ENCODE measurements around the gene MMRN2. TPM values are rescaled to one million over a fixed set of nuclear protein-coding genes. Genes with fewer than 3 reads are reported as not detected.
A peak's percentile ranks its signal among the peaks of the same experiment; 100 is the strongest.
"Not testable (repeated sequence)": the region's sequence is repeated elsewhere in the genome, so short reads cannot be mapped to it uniquely, and the experiment has no call there.

Gene MMRN2
- polyA plus RNA-seq, 12 donors: 17.1 to 23.0 (median 19.4) TPM; not detected in 1

DNA sequence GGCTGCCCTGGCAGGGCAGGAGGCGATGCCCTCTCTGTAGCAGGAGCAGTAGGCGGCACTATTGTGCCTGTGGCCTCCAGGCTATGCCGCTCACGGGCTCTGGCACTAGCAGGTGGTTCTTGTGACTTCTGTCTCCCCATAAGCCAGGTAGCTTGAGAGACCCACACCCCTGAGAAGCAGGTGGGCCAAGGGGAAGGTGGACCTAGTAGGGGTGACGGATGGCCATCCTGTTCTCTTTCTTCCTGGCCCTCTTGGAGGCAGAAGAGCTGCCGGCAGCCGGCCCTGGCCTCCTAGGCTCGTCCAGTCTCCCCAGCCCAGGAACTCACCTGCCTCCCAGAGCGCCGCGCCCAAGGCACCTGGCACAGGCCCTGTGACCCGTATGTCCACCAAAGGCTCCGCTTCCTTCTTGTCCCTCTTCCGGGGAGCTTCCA is 15.4 kb downstream of the MMRN2 start:
- DNase-seq: no peak

DNA sequence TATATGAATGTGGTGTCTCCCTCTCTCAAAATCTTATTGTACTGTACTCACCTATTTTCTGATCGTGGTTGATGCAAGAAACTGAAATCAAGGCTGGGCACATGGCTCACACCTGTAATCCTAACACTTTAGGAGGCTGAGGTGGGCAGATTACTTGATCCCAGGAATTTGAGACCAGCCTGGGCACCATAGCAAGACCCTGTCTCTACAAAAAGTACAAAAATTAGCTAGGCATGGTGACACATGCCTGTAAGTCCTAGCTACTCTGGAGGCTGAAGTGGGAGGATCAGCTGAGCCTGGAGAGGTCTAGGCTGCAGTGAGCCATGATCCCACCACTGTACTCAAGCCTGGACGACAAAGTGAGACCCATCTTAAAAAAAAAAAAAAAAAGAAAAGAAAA is 16.0 kb downstream of the MMRN2 start:
- DNase-seq: no peak

DNA sequence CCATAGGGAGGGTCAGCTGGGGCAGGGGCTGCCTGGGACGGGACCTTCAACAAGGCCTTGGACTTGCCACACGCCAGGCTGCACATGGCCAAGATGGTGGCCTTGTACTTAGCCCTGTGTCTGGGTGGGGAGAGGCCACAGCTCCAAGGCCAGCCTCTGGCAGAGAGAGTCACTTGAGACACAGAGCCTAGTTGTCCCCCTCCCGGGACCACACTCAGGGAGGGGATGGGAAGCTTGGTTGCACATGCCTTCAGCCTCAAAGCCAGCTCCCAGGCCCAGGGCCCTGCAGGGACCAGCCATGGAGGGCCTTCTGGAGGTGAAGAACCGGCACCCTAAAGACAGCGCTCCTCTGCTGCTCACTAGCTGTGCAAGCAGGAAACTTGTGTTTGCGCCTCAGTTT is 16.7 kb downstream of the MMRN2 start:
- DNase-seq: no peak

DNA sequence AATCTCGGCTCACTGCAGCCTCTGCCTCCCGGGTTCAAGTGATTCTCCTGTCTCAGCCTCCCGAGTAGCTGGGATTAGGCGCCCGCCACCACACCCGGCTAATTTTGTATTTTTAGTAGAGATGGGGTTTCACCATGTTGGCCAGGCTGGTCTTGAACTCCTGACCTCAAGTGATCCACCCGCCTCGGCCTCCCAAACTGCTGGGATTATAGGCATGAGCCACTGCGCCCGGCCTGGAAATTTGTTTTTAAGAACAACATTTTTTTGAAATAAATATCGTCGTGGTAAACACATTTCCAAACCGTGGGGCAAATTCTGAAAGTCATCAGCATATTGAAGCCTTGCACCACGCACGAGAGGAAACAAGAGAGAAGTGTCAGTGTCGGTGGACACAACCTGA is 17.3 kb downstream of the MMRN2 start:
- DNase-seq: not testable (repeated sequence)

DNA sequence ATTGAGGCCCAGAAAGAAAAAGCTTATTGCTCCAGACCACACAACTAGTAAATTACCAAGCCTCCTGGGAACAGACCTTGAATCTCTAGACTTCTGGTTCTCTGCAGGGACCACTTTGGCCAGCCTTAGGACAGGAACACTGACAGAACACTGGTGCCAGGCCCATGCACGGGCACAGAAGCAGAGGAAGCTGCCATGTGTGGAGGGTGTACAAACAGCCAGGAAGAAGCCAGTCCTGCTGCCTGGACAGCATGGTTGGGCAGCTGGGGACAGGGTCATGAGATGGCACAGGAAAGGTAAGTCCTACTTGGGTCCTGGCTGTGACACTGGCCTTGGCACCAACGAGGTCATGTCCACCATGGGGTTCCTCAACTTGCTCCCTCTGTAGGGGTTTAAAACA is 19.2 kb downstream of the MMRN2 start:
- no peak for DNase-seq

DNA sequence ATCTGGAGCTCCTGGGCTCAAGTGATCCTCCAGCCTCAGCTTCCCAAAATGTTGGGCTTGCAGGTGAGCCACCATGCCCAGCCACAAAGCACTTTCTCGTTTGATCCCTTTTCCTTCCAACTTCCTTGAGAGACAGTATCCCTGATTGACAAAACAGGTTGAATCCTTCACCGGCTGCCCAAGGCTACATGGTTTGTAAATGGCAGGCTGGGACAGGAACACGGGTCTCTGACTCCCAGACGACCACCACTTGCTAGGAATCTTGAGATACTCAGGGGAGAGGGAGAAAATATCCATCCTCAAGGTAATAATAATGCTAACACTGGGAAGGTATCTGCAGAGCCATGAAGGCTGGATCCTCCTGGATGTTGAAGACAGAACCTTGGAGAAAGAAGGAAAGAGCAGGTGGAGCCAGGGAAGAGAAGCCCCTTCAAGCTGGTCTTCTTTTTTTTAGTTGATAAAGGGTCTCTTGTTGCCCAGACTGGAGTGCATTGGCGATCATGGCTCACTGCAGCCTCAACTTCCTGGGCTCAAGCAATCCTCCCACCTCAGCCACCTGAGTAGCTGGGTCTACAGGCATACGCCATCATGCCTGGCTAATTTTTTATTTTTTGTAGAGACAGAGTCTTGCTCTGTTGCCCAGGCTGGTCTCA is 19.8 kb downstream of the MMRN2 start:
- DNase-seq: no peak

DNA sequence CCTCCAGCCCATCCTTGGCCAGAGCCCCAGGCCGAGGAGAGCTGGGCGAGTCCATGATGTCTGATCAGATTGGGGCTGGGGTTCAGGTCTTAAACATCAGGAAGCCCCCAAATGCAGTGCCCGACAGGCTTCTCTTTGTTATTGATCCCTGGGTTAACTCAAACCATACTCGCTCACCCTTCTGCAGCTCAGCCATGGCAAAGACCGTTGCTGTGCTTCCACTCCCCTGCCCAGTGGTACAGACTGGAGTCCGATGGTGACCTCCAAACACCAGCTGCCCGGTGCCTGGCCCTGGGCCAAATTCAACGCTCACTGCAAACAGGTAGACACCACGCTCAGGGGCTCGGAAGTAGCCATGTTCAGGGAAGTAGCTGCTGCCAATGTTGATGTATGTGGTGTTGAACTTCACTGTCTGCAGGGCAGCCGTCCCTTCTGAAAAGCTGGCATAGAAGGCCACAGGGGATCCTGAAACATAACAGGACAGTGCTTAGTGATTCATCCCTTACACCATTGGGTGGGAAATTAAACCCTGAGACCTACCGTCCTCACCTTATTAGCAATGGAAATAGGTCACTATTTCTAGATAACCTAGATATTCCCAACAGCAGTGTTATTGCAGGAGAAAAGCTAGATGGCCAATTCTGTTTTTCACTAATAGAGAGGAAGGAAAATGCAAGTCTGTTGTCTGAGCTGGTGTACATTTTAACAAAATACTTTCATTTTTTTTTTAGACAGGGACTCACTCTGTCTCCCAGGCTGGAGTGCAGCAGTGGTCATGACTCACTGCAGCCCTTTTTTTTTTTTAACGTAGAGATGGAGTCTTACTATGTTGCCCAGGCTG is 20.5 kb downstream of the MMRN2 start:
- no peak for DNase-seq

DNA sequence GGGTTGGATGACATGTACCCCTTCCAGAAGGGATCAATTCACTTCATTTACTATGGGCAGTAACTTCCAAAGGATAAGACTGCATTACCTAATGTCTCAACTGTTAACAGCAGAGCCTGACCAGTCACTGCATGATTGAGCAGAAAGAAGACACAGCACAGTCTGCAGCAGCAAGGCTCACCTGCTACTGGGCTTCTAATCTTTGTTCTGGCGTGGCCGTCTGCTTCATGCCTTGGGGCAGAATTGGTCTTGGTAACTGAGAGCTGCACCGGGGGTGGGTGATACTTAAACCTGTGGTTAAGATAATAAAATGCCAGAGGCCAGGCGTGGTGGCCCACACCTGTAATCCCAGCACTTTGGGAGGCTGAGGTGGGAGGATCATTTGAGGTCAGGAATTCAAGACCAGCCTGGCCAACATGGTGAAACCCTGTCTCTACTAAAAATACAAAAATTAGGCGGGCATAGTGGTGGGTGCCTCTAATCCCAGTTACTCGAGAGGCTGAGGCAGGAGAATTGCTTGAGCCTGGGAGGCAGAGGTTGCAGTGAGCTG is 23.2 kb downstream of the MMRN2 start:
- not testable (repeated sequence) for DNase-seq

DNA sequence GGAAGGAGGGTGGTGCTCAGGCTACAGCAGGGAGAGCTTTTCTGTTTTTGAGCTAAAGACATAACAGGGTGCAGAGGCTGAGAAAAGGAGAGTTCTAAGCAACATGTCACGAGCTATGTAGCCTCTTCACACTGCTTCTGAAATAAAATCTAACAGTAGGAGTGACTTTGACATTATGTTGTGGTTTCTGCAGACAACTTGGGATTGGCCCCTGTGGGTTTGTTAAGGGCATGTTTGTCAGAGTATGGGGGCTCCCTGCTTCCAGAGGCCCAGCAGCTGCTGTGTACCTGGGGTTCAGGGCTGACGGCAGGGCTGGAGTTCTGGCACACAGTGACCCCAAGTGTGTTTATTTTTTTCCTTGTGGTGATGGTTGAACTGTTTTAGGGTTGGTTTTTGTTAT is 24.7 kb downstream of the MMRN2 start:
- no peak for DNase-seq

DNA sequence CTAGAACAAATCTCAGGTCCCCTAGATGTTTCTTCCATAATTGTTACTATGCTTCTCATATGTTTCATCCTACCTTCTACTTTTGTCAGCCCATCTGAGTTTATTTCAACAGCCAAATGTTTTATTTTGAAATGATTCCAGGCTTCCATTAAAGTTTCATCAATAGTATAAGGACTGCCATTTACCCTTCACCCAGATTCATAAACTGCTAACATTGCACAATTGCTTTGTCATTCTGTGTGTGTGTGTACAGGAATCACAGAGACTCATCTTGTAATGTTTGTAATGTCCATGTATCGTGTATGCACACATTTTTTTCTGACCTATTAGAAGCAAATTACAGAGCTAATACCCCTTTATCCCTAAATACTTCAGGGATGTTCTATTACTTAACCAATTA is 25.5 kb downstream of the MMRN2 start:
- DNase-seq: no peak

DNA sequence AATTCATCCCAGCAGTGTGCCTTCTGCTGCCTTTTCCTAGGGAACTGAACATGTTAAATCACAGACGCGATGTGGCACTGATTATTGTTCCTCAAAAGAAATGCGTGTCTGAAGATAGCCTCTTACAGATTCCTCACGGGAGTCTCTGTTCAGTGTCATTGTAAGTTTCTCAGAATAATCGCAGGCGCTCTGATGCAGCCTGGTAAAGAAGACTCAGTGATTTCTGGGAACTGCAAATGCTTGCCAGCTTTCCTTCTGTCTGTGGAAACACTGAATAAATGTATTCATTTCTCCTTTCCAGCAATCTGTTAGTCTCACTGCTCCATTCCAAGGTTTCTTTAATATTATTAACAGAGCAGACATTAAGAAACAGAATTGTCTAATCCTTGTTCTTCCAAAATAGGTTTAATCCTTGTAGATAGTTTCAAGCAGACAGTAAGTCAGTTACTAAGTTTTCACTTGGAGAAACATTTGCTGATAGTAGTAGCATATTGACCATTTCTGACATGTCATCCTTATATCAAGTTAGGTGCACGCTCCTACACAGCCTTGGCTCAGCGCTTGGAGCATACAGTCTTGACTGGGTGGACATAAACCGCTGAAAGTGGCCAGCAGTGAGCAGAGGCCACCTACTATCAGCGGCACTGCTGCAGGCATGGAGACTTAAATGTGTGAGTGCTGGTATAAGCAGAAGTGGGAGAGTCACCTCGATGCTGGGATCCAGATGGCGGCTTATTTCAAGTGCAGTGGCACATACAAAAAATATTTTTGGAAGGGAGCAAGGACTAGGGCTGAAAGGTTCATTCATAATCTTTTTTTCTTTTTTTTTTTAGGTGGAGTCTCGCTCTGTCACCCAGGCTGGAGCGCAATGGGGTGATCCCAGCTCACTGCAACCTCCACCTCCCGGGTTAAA is 27.7 kb downstream of the MMRN2 start:
- DNase-seq: peak; percentile 61

DNA sequence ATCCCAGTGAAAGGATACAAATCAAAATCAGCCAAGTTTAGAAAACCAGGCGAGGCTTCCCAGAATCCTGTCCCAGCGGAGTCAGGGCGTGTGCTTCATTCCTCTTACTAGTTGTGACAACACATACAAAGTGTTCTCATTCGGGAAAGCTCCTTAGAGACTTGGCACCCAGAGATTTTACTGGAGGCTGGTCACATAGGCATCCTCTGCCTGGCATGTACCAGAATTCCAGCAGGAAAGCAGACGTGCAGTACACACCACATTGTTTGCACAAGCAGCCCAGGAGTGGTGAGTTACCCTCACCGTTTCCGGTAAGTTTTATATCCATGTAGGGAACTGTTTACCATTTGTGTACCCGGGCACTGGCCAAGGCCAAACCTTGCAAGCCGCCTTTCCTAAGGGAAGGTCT is 34.9 kb downstream of the MMRN2 start:
- DNase-seq: no peak

DNA sequence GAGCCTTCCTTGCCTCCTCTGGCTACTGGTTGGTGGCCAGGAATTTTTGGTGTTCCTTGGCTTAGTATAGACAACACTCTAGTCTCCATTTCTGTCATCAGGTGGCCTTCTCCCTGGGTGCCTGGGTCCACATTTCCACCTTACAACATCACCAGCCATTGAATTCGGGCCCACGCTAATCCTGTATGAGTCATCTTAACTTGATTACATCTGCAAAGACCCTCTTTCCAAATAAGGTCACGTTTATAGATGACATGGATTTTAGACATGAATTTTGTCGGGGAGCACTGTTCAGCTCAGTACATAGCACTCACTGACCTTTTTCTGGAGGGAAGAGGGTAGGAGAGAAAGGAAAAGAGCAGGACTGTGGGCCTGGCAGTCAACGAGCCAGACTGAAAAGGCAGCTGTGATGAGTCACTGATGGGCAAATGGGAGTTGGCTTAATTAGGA is 39.4 kb downstream of the MMRN2 start:
- DNase-seq: no peak

DNA sequence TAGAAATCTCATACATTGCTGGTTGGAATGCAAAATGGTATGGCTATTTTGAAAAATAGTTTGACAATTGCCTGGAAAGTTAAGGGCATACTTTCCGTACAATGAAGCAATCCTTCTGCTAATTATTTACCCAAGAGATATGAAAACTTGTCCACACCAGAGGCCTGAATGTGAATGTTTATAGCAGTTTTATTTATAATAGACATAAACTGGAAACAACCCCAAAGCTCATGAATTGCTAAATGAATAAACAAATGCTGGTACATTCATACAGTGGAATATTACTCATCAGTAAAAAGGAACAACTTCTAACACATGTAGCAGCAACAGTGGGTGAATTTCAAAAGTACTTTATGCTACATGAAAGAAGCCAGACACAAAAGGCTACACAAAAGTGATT is 42.7 kb downstream of the MMRN2 start:
- DNase-seq: no peak

DNA sequence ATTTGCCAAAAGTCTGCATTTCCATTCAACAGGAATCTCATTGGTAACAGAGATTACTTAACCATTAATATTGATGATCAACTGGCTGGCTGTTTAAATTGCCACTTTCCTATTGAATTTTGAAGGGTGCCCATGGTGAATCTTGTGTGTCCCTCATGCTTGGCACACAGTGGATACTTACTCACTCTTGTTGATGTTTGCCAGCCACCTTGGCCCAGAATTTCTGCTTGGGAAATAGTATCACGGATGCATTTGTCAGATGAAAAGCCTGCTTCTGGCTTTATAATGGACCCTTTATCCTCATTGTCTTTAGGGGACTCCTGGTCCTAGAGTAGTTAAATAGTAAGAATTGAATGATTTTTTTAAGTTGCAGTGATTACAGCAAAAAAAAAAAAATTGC is 52.0 kb downstream of the MMRN2 start:
- DNase-seq: no peak

DNA sequence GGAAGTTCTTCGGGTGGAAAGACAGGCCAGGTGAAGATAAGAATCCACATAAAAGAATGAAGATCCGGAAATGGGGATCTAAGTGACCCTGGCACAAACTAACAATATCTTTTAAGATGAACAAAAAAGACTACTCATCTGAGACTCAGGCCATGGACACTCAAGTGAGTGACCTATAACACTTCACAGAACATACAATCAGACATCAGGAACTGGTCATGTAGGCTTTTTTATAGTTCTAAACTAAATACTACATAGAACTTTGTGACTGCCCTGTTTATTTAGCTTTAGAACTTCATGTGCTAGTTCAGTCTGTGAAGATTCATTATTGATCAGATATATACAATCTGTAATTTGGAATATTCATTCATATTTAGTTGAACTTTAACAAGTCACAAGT is 52.8 kb downstream of the MMRN2 start:
- no peak for DNase-seq

DNA sequence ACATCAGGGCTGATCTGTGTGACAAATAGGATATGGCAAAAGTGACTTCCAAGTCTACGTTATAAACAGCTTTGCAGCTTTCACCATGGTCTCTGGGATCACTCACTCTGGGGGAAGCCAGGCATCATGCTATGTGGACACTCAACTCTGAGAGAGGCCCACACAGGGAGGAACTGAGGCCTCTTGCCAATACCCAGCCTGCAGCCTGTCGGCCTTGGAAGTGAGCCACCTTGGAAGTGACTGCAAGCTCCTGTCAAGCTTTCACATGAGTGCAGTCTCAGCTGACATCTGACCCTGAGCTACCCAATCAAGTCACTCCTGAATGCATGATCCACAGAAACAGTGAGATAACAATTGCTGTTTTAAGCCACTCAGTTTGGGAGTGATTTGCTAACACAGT is 56.5 kb downstream of the MMRN2 start:
- DNase-seq: peak; percentile 18

DNA sequence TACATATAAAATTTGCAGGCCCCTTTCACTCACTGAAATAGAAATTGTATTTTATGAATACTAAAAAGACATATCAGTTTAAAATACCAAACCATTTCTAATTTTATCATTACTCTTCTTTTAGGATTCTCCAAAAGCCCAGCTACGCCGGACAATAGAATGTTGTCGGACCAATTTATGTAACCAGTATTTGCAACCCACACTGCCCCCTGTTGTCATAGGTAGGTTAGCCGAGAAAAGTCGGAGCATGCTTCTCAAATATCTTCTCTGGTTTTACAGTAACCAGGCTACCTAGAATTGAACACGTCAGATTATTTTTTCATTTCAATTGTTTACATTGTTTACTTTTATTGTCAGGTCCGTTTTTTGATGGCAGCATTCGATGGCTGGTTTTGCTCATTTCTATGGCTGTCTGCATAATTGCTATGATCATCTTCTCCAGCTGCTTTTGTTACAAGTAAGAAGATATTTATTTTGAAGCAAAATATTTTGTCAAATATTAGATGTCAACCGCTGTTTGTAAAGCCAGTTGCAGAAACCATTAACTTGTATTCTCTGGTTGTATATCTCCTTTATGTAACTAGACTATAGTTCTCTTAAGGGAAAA is 57.6 kb downstream of the MMRN2 start:
- DNase-seq: peak; percentile 76

DNA sequence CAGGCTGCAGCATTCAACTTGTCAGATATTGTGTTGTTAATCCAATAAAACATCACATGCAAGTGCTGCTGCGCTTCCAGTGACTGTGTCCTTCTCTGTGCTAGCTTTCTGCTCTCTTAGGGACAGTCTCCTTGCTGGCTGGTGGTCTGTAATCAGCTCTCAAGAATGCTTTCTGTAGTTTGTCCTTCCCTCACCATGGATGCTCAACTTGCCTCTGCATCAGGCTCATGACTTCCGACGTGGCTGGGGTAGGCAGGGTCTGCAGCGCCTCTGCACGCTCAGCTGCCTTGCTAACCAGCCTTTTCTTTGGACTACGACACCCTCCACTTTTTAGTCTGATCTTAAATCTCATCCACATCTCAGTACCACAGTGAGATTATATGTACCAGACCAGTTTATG is 58.3 kb downstream of the MMRN2 start:
- DNase-seq: no peak

DNA sequence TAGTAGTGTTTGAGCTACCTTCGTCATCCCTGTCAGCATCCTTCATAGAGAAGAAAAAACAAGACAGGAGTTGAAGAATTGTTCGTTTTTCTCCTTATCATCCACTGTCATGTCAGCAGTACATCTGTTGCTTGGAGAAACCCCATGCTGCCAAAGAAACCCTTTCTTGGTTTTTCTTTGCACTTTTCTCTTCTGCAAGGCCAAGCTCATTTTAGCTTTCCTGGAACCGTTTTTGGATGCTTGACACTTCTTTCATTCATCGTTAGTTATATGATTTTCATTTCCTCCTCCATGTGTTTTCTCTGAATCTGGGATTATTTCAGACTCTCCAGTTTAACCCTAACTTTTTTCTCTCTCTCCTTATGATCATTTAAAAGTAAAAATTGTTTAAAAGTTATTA is 58.9 kb downstream of the MMRN2 start:
- no peak for DNase-seq

DNA sequence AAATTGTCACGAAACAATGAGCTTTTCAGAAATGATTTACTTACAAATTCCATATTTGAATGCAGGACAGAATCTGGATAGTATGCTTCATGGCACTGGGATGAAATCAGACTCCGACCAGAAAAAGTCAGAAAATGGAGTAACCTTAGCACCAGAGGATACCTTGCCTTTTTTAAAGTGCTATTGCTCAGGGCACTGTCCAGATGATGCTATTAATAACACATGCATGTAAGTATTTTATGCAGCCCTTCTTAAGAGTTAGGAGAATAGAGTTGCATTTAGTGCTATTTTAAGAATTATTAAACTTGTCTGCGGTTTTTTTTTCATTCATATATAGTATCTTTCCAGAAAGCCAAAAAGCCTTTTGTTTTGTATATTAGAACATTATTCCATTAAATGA is 67.4 kb downstream of the MMRN2 start:
- DNase-seq: no peak
